Cardiac fibroblast (primary cell): ENCODE results near the gene CD79B.
"Not testable (repeated sequence)": the region's sequence is repeated elsewhere in the genome, so short reads cannot be mapped to it uniquely, and the experiment has no call there.

Experiments
- DNase-seq, 2 donors: peaks; one replicate each; pipeline versions ENCODE4 v3.0.0 to v3.0.0-alpha.2; 2010; ENCODE audit warnings: low read depth in 2 of 2
- H3K4me3 ChIP-seq, 2 donors: replicated peaks in 1 of 2; 1 replicate in 1 of 2; 2 replicates in 1 of 2; pipeline ENCODE4 v1.5.1; 2011; ENCODE audit warnings: low read depth in 2 of 2, low read length in 2 of 2, mild to moderate bottlenecking in 2 of 2, moderate library complexity in 1 of 2
- CTCF ChIP-seq: IDR thresholded peaks from one replicate; pipeline ENCODE4 v1.5.1; 2011; ENCODE audit warnings: low read depth, mild to moderate bottlenecking, low read length, inconsistent platforms

Gene CD79B

GRCh38 chr17:63928172-63928666 lies 3.9 kb downstream of the CD79B start:
- H3K4me3 ChIP-seq = no peak overlapping the region
- no peak for DNase-seq
- no peak for TF ChIP-seq CTCF

- TF ChIP-seq CTCF = no peak
- no peak for DNase-seq
- H3K4me3 ChIP-seq = no peak overlapping the region
Observed at GRCh38 chr17:63927464-63928171, 4.5 kb downstream of the CD79B start.

- no peak overlapping the region for H3K4me3 ChIP-seq
- DNase-seq = no peak
- no peak for TF ChIP-seq CTCF
Observed at GRCh38 chr17:63926164-63926563, 6.0 kb downstream of the CD79B start.

GRCh38 chr17:63925615-63926014 lies 6.5 kb downstream of the CD79B start:
- no peak overlapping the region for H3K4me3 ChIP-seq
- TF ChIP-seq CTCF = no peak
- DNase-seq = no peak

GRCh38 chr17:63922402-63922801 lies 9.7 kb downstream of the CD79B start:
- DNase-seq, H3K4me3 ChIP-seq: not testable (repeated sequence)

- H3K4me3 ChIP-seq, DNase-seq: not testable (repeated sequence)
Observed at GRCh38 chr17:63920779-63921178, 11.4 kb downstream of the CD79B start.

- DNase-seq, H3K4me3 ChIP-seq: not testable (repeated sequence)
Observed at GRCh38 chr17:63920050-63920449, 12.1 kb downstream of the CD79B start.

GRCh38 chr17:63919311-63919723 lies 12.8 kb downstream of the CD79B start:
- no peak overlapping the region for H3K4me3 ChIP-seq
- DNase-seq = peak; percentile 69 to 76
- TF ChIP-seq CTCF = peak; percentile 94

GRCh38 chr17:63918789-63919305 lies 13.3 kb downstream of the CD79B start, which contains the start of gene GH1:
Gene GH1 (minus strand): TSS chr17:63918839. CDS start chr17:63918776, 63 bp downstream.
- DNase-seq, H3K4me3 ChIP-seq: not testable (repeated sequence)
